HG03139 (cell line): ENCODE measurements around the gene GALNT5.
"Not testable (repeated sequence)": the region's sequence is repeated elsewhere in the genome, so short reads cannot be mapped to it uniquely, and the experiment has no call there.

ENCODE experiments used
- ATAC-seq: cut with Tn5 transposase; IDR thresholded peaks from one replicate; pipeline ENCODE4 v1.9.1; 2021; ENCODE audit not compliant: unreplicated experiment

The GALNT5 gene, protein sequence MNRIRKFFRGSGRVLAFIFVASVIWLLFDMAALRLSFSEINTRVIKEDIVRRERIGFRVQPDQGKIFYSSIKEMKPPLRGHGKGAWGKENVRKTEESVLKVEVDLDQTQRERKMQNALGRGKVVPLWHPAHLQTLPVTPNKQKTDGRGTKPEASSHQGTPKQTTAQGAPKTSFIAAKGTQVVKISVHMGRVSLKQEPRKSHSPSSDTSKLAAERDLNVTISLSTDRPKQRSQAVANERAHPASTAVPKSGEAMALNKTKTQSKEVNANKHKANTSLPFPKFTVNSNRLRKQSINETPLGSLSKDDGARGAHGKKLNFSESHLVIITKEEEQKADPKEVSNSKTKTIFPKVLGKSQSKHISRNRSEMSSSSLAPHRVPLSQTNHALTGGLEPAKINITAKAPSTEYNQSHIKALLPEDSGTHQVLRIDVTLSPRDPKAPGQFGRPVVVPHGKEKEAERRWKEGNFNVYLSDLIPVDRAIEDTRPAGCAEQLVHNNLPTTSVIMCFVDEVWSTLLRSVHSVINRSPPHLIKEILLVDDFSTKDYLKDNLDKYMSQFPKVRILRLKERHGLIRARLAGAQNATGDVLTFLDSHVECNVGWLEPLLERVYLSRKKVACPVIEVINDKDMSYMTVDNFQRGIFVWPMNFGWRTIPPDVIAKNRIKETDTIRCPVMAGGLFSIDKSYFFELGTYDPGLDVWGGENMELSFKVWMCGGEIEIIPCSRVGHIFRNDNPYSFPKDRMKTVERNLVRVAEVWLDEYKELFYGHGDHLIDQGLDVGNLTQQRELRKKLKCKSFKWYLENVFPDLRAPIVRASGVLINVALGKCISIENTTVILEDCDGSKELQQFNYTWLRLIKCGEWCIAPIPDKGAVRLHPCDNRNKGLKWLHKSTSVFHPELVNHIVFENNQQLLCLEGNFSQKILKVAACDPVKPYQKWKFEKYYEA

DNA sequence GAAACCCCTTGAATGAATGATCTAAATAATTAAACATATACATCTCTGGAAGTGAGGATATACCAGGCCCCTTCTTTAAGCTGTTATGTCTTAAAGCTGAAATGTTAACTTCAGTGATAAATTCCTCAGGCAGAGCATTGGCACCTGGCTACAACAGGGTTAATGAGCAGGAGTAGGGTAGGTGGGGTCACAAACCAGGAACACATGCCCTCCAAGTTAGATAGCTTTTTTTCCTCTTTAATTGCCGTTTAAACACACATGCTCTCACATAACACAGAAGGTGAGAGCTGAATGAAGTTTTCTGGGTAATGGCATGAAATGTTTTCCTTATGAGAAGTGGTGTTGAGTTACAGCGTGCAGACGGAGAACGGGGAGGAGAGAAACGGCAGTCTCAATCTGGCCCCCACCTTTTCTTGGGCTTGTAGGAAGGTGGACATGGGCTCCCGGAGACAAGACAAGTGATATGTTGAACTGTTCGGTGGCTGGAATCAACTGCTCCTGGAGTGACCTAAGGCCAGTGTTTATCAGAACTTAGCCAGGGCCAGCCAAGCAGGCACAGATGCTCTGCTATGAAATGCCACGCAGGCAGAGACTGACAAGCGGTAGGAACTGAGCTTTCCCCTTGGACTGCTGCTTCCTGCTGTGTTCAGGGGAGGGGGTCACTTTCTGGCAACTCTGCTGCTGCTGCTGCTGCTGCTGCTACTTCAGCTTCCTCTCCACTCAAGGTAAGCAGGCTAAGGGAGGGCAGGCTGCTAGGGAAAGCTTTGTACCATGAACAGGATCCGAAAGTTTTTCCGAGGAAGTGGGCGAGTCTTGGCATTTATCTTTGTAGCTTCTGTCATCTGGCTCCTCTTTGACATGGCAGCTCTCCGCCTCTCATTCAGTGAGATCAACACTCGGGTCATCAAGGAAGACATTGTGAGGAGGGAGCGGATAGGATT, at the start of gene GALNT5:
Gene GALNT5 (plus strand): TSS at position 394 of the 941 bp plus-strand sequence. CDS start 378 bp downstream, at position 772.
- ATAC-seq: no peak

DNA sequence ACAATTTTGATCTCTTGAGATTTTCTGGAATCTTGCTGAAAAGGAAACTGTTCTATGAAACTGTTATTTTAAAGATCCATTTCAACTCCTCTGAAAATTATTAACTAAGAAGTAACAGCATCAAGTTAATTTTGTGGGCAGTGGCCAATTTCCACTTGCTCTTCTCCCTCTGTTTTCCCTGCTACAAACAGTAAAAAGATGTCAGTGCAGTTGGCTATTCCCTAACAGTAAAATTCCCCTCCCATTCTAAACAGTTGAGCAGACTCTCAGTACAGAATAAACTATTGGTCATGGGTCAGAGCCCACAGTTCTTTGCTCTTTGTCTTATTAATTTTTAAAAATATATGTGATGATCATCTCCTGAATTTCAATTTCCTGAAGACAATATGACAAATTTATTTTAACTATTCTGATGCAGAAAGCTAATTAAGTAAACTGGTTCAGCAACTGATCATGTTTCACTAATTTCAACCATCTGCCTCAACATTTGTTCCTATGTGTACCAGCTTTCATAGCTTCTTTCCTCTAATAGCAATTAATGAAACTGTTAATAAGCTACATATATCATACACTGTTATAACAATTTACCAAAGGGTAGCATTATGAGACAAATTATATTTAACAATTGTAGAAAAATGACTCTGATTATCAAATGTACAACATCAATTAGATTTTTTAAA, 41.1 kb upstream of the GALNT5 start:
- ATAC-seq: no peak

DNA sequence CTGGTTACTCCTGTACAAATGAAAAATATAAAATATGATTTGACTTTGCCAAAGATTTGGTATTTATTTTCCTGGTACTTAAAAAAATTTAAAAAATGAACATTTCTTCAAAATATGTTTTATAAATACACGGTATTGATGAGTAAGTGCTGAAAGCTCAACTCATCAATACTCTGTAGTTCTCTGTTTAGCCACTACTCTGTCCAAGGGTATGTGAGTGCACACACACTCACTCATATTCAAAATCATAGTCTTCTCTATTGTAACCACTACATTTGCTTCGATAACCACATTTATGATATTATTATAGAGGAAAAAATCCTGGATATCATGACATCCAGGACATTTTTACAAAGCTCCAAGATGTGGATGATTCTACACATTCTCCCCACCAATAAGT, 40.1 kb upstream of the GALNT5 start:
- ATAC-seq: no peak

DNA sequence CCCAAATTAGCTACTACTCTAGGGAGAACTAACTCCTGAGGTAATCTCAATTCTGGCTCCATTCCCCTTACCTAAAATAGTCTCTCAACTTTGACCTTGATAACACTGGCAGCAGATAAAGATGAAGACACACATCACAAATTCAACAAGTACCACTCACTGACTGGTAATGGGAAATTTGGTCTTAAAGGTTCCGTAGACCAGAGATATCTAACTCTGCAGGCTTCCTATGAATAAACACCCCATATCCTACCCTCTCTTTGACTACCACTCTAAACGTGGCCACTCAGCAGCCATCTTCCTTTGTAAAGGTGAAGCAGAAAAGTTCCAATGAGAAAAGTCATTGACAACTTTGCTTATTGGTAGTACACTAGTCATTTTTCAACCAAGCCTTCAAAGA, 38.6 kb upstream of the GALNT5 start:
- ATAC-seq: no peak

DNA sequence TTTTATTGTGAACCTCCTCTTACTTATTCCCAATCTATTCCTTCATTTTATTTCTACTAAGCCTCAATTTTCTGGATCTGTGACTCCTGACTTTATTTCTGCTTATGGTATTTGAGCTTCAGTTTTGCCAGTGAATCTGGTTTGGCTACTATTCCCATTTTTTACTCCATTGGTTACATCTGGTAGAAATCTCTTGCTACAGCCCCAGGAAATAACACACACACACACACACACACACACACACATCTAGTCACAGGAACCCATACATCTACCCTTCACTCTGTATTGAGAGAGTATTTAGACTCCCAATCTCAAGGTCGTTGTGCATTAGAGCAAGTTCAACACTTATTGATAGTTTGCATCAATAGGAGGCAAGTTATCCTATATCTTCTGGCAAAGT, 37.0 kb upstream of the GALNT5 start:
- no peak for ATAC-seq

DNA sequence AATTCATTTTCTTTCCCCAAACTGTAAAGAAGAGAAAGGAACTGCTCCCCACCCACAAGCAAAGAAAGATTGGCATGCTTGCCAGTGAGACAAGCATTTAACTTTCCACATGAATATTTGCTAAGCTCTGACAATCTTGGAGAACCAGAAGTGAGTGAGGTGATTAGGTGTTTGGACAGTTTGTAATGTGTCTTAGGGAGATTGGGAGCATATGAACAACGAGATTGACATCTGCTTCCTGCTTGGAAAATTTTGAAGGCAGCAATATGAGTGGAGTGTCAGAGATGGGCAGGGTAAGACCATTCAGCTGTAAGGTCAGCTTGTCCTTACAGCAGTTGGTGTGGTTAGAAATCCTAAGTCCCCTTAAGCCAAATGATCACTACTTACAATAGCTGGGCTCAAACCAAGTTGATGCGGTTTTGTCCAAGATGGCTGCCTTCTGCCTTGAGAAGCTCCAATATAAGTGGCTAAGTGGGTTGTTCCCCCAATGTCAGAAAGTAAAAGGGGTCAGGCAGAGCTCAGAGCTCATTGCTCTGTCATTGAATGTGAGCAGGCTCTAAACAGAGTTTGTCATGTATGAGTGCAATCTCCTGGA, 36.0 kb upstream of the GALNT5 start:
- no peak for ATAC-seq

DNA sequence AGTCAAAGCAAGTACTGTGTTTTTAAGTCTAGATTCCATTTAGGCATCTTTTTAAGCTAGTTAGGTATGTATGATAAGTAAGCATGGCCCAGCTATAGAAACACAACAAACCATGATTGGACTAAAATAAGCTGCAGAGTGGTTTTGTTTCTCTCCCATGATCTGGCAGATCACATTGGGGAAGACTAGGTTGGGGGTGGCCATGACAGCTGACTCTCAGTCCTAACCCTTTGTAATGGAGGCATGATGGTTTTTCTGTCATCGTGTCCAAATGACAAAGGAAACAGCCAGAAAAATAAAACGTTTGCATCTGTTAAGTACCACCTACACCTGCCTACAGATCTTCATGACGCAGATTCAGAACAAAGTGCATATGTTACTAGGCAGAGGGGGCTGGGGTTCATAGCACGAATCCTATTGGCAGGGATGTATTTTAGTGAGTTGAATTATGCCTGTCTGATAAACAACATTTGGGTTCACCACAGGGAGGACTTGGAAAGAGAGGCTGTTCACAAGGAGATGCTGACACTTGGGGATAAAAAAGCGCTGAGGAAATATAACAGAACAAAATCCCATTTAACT, 33.8 kb upstream of the GALNT5 start:
- no peak for ATAC-seq

DNA sequence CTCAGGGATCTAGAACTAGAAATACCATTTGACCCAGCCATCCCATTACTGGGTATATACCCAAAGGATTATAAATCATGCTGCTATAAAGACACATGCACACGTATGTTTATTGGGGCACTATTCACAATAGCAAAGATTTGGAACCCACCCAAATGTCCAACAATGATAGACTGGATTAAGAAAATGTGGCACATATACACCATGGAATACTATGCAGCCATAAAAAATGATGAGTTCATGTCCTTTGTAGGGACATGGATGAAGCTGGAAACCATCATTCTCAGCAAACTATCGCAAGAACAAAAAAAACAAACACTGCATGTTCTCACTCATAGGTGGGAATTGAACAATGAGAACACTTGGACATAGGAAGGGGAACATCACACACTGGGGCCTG, 33.1 kb upstream of the GALNT5 start:
- ATAC-seq: not testable (repeated sequence)

DNA sequence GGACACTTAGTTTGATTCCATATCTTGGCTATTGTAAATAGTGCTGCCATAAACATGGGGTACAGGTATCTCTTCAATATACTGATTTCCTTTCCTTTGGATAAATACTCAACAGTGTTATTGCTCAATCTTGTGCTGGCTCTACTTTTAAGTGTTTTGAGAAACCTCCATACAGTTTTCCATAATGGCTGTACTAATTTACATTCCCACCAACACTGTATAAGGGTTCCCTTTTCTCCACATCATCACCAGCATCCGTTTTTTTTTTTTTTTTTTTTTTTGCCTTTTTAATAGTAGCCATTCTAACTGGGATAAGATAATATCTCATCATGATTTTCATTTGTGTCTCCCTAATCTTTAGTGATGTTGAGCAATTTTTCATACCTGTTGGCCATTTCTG, 29.9 kb upstream of the GALNT5 start:
- no peak for ATAC-seq

DNA sequence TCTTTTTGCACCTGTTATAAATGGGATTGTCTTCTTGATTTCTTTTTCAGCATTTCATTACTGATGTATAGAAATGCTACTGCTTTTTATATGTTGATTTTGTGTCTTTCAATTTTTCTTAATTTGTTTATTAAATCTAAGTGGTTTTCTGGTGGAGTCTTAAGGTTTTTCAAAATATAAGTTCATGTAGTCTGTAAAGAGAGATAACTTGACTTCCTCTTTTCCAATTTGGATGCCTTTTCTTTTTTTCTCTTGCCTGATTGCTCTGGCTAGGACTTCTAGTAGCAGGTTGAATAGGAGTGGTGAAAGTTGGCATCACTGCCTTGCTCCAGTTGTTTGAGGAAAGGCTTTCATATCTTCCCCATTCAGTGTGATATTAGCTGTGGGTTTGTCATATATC, 28.6 kb upstream of the GALNT5 start:
- no peak for ATAC-seq

DNA sequence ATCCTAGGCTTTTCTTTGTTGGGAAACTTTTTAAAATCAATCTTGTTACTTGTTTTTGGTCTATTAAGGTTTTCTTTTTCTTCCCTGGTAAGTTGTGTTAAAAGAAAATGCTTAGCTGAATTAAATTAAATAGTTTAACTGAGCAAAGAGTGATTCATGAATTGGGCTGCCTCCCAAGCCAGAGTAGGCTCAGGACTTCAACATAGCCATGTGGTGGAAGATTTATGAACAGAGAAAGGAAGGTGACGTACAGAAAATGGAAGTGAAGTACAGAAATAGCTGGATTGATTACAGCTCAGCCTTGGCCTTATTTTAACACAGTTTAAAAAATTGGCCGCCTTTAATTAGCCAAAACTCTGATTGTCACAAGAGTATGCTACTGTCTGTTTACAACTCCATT, 27.9 kb upstream of the GALNT5 start:
- ATAC-seq: no peak

DNA sequence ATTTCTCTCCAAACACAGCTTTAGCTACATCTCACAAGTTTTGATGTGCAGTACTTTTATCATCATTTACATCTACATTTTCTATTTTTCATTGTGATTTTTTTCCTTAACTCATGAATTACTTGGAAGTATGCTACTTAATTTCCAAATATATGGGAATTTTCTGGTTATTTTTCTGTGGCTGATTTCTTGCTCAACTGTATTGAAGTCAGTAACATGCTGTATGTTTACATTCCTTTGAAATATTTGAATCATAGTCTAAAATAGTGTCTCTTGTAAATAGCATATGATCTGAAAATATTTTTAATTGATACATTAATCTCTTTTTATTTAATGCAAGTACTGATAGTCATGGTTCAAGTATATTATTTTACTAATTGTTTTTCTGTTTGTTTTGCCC, 26.0 kb upstream of the GALNT5 start:
- ATAC-seq: no peak

DNA sequence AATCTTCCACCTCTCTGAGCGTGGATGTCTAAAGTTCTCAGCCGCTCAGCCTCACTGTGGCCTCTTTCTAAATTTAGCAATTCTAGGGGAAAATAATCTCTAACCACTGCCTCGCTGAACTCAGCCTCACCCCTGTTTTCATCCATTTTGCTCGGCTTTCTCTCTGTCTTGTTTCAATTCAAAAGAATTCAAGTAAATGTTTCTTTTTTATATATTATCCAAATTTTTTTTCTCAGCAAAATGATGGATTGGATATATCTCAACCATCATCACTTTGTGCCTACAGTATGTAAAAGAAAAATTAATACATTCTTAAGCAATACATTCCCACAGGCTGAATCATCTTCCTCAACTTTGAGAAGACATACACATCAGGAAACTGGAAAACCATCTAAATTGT, 24.0 kb upstream of the GALNT5 start:
- ATAC-seq: no peak

DNA sequence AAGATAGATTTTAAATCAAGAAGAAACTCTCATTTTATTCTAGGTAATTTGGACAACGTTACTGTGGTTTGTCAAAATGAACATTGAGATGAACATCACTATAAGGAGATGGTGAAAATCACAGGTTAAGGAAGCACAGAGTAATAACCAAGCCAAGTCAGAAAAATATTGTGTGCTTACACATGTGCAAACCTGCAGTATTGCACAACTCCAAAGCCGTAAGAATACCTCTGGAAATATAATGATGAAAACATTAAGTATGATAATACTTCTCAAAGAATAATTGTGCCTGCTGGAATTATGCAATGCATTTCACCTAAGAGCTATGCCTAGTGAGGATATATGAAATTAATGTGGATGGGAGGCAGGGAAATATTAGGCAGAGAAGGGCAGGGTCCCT, 21.1 kb upstream of the GALNT5 start:
- ATAC-seq: no peak

DNA sequence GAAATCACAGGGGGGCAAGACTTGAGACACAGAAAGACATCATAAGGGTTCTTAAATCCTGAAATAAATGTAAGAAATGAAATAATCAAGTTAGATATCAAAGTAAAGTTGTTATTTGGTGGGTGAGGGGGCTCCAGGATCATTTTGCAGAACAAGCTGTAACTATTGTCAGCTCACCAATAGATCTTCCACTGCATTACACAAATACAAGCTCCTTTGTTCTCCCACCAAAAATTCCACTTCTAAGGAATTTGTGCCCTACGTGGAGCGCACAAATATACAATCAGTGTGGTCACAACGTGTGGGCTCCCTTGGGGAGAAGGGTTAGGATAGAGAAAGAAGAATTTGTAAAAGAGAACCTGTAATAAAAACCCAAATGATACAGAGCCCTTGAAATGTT, 19.2 kb upstream of the GALNT5 start:
- no peak for ATAC-seq

DNA sequence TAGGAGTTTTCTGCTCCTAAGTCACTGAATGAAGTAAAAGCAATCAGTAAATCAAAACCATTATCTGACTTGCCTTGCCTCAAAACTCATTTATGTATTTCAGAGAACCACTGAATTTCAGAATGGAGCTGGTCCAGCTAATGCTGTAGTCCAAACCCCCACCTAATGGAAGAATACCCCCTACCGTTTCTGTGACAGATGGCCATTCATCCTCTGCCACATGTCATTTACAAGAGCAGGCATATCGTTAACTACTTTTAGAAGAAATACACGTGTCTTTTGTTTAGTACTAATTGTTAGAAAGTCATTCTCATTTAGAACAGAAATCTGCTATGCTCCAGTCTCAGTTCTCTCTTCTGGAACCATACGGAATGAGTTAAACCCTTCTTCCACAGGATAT, 12.8 kb upstream of the GALNT5 start:
- no peak for ATAC-seq

DNA sequence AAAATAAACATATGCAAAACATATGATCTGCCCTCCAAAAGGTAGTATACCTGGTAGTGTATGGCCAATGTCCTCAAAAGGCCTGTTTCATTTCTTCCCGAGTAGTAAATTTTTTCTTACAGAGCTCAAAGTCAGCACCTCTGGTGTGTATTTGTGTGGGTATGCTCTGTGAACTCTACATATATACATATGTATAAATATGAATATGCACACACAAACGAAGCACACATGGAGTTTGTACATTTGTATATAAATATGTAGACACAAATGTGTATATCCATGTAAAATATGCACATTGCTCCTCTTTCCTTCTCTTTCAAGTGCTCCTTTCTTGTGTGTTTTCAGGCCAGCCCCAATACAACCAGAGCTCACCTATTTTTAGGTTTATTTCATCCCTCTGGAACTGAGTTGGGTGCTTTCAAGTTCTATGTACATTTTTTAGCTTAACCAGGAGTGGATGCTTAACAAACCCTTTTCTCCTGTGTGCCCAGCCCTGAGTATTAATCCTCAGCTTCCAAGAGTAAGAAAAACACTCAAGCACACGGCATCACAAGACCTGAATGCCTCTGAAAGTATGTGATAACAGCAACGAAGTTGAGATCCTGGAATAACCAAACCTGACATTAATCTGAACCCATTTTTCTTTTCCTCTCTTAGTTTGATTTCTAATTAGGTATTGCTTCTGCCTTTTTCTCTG, 12.2 kb upstream of the GALNT5 start:
- no peak for ATAC-seq

DNA sequence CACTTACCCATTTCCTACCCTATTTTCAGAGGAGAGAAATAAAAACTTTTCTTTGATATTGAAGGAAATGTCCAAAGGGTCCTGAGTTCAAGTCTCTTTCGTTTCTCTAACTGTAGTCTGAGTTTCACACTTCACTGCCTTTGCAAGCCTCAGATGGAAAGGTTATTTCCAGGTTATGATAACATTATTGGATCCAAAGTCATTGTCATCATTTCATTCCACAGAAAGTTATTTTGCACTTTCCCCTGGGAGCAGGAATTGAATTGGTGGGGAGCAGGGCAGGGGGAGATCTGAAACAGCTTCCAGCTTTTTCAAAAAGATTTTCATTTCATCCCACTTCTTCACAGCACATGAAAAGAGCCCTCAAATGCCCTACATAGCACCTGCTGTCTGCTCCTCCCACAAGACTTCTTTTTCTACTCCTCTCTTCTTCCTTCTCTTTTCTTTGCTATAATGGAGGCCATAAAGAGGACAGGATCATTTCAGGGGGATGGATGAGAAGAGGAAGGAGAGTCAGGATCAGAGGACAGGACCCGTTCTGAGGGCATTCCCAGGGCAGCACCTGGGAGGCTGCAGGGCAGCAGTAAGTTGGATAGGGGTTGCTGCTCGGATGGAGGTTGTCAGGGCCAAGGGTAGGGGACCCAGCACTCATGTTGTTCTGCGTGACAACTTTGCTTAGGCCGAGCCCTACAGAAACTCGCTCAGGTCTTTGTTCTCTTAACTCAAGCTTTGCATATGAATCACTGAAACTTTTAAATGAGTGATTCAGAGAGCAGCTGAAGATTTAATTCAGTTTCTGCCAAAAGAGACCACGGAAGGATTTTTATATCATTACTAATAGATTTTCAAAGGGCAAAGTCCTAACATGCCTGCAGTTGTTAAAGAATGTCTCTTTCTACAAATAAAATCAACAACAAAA, 11.4 kb upstream of the GALNT5 start:
- peak; percentile 84 for ATAC-seq
